Peyer's patch (tissue), 4 donors: ENCODE data around the gene DYNC2LI1.

Experiments used
- CTCF ChIP-seq, 6 experiments: fragments of 450-650 bp in 4 of 6; fragments of 200-600 bp in 2 of 6; sonication (generic) in 1 of 6; IDR thresholded peaks; one replicate each; pipeline ENCODE4 v1.5.1; 2017 to 2019; ENCODE audit warnings: antibody characterized with exemption in 6 of 6, mild to moderate bottlenecking in 3 of 6, moderate library complexity in 1 of 6
- POLR2A ChIP-seq, 2 donors: fragments of 450-650 bp; IDR thresholded peaks; one replicate each; pipeline ENCODE4 v1.5.1; 2017; ENCODE audit warnings: antibody characterized with exemption in 2 of 2, mild to moderate bottlenecking in 2 of 2, moderate library complexity in 2 of 2

GRCh38 chr2:43776324-43776723, 2.5 kb downstream of the DYNC2LI1 start:
- no peak for TF ChIP-seq POLR2A (IDR thresholded peaks at IDR 0.05)
- no peak for TF ChIP-seq CTCF (IDR thresholded peaks at IDR 0.05)
